ENCODE results near the gene LCN15.

- TF ChIP-seq, protein P1, sequence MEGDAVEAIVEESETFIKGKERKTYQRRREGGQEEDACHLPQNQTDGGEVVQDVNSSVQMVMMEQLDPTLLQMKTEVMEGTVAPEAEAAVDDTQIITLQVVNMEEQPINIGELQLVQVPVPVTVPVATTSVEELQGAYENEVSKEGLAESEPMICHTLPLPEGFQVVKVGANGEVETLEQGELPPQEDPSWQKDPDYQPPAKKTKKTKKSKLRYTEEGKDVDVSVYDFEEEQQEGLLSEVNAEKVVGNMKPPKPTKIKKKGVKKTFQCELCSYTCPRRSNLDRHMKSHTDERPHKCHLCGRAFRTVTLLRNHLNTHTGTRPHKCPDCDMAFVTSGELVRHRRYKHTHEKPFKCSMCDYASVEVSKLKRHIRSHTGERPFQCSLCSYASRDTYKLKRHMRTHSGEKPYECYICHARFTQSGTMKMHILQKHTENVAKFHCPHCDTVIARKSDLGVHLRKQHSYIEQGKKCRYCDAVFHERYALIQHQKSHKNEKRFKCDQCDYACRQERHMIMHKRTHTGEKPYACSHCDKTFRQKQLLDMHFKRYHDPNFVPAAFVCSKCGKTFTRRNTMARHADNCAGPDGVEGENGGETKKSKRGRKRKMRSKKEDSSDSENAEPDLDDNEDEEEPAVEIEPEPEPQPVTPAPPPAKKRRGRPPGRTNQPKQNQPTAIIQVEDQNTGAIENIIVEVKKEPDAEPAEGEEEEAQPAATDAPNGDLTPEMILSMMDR (IDR thresholded peaks at IDR 0.05) = no peak
- TF ChIP-seq POLR2A (IDR thresholded peaks at IDR 0.05) = no peak
- TF ChIP-seq POLR2AphosphoS5 (IDR thresholded peaks at IDR 0.05) = no peak
Measured at GRCh38 chr9:136751814-136752213, 12.5 kb downstream of the LCN15 start.

All from breast epithelium (tissue), 3 donors.